H1 (cell line): ENCODE measurements around the gene EEPD1. TPM values are rescaled to one million over a fixed set of nuclear protein-coding genes. Genes with fewer than 3 reads are reported as not detected.

ENCODE experiments used
- CTCF ChIA-PET: fragments of 300-600 bp; sonication (Branson Sonifier 250); formaldehyde crosslinking; loops from one replicate; lab custom pipeline; 2021; ENCODE audit not compliant: partially characterized antibody; lab: Charles Lee
- POLR2A ChIA-PET: fragments of 300-600 bp; sonication (Branson Sonifier 250); formaldehyde crosslinking; loops from one replicate; lab custom pipeline; 2021; ENCODE audit warnings: inconsistent platforms; ENCODE audit not compliant: partially characterized antibody; lab: Charles Lee
- DNase-seq, 2 experiments: peaks; one replicate each; pipeline versions ENCODE4 v3.0.0 to v3.0.0-alpha.2; 2010 to 2022; ENCODE audit warnings: low spot score in 2 of 2, low read depth in 1 of 2, mixed read lengths in 1 of 2
- FAIRE-seq: peaks from 2 replicates; lab custom pipeline; 2011; peaks lifted over from hg19 to GRCh38; lab: Jason Lieb, UNC
- H2AFZ ChIP-seq: 2 replicates; pipeline ENCODE4 v1.8.1; 2012; ENCODE audit warnings: low read length, inconsistent platforms
- H2AK5ac ChIP-seq: 2 replicates; pipeline ENCODE4 v1.6.1; 2013; ENCODE audit warnings: low read depth, low read length
- H2BK120ac ChIP-seq: replicated peaks from 2 replicates; pipeline ENCODE3; 2013; ENCODE audit warnings: low read depth, low read length, inconsistent platforms
- H2BK12ac ChIP-seq: 2 replicates; pipeline ENCODE4 v1.6.1; 2013; ENCODE audit warnings: low read depth, low read length
- H2BK15ac ChIP-seq: 2 replicates; pipeline ENCODE4 v1.6.1; 2013; ENCODE audit warnings: low read length
- H2BK20ac ChIP-seq: 2 replicates; pipeline ENCODE4 v1.6.1; 2013; ENCODE audit warnings: low read length
- H2BK5ac ChIP-seq: 2 replicates; pipeline ENCODE4 v1.6.1; 2013; ENCODE audit warnings: low read depth, low read length
- H3K14ac ChIP-seq: 2 replicates; pipeline ENCODE4 v1.6.1; 2013; ENCODE audit warnings: inconsistent platforms; ENCODE audit not compliant: insufficient read length
- H3K18ac ChIP-seq: 2 replicates; pipeline ENCODE4 v1.6.1; 2013; ENCODE audit warnings: low read length; ENCODE audit errors: extremely low read depth
- H3K23ac ChIP-seq: 2 replicates; pipeline ENCODE4 v1.6.1; 2013; ENCODE audit warnings: inconsistent platforms; ENCODE audit not compliant: insufficient read length
- H3K23me2 ChIP-seq: 2 replicates; pipeline ENCODE4 v1.6.1; 2013; ENCODE audit warnings: low read depth, low read length
- H3K27ac ChIP-seq: 2 replicates; pipeline ENCODE4 v1.6.1; 2011; ENCODE audit warnings: low read depth, low read length, inconsistent platforms
- H3K27me3 ChIP-seq, 4 experiments: replicated peaks in 1 of 4; 1 replicate in 1 of 4; 2 replicates in 3 of 4; pipeline versions ENCODE4 v1.6.1 to v1.8.1; 2011 to 2013; ENCODE audit warnings: low read length in 3 of 4, mild to moderate bottlenecking in 3 of 4, inconsistent platforms in 2 of 4, mixed read lengths in 2 of 4, moderate library complexity in 1 of 4; ENCODE audit not compliant: control insufficient read depth in 3 of 4, insufficient read depth in 3 of 4; ENCODE audit errors: extremely low read depth in 1 of 4
- H3K36me3 ChIP-seq, 4 experiments: 2 replicates each; pipeline versions ENCODE4 v1.6.1 to v1.8.1; 2011 to 2013; ENCODE audit warnings: mild to moderate bottlenecking in 4 of 4, low read length in 3 of 4, moderate library complexity in 2 of 4, control low read depth in 1 of 4, inconsistent platforms in 1 of 4; ENCODE audit not compliant: insufficient read depth in 4 of 4, control insufficient read depth in 2 of 4
- H3K4ac ChIP-seq: replicated peaks from 2 replicates; pipeline ENCODE3; 2013; ENCODE audit warnings: low read length, low read depth, mixed read lengths, inconsistent platforms; ENCODE audit not compliant: insufficient read length
- H3K4me1 ChIP-seq, 4 experiments: replicated peaks in 1 of 4; 1 replicate in 1 of 4; 2 replicates in 3 of 4; pipeline versions ENCODE4 v1.6.1 to v1.8.1; 2011 to 2013; ENCODE audit warnings: low read length in 3 of 4, inconsistent platforms in 2 of 4, mixed read lengths in 1 of 4; ENCODE audit not compliant: insufficient read depth in 4 of 4, control insufficient read depth in 3 of 4
- H3K4me2 ChIP-seq, 2 experiments: 2 replicates each; pipeline versions ENCODE4 v1.6.1 to v1.8.1; 2011 to 2013; ENCODE audit warnings: low read depth in 2 of 2, low read length in 2 of 2, control low read depth in 1 of 2, inconsistent platforms in 1 of 2, mild to moderate bottlenecking in 1 of 2; ENCODE audit not compliant: insufficient read depth in 1 of 2
- H3K4me3 ChIP-seq, 4 experiments: fragments of 200-600, 300-600 bp in 1 of 4; sonication (generic), shearing (Covaris generic), sonication (Bioruptor Twin) in 1 of 4; 2 replicates each; pipeline versions ENCODE4 v1.5.1 to v1.8.1; 2011 to 2016; ENCODE audit warnings: low read length in 4 of 4, low read depth in 3 of 4, control low read depth in 2 of 4, inconsistent platforms in 2 of 4, mild to moderate bottlenecking in 2 of 4, mixed read lengths in 1 of 4, moderate library complexity in 1 of 4; ENCODE audit not compliant: insufficient read depth in 2 of 4; ENCODE audit errors: extremely low read depth in 1 of 4
- H3K56ac ChIP-seq: replicated peaks from 2 replicates; pipeline ENCODE3; 2013; ENCODE audit warnings: low read depth, mild to moderate bottlenecking, mixed read lengths, low read length, inconsistent platforms; ENCODE audit not compliant: insufficient read length
- H3K79me1 ChIP-seq: 2 replicates; pipeline ENCODE4 v1.6.1; 2013; ENCODE audit warnings: low read depth, low read length, control low read depth
- H3K79me2 ChIP-seq, 2 experiments: 2 replicates each; pipeline versions ENCODE4 v1.6.1 to v1.8.1; 2012 to 2013; ENCODE audit warnings: low read length in 2 of 2, mild to moderate bottlenecking in 2 of 2, inconsistent platforms in 1 of 2; ENCODE audit not compliant: insufficient read depth in 2 of 2, control insufficient read depth in 1 of 2
- H3K9ac ChIP-seq, 4 experiments: replicated peaks in 1 of 4; 1 replicate in 1 of 4; 2 replicates in 3 of 4; pipeline versions ENCODE4 v1.6.1 to v1.8.1; 2011 to 2013; ENCODE audit warnings: low read depth in 3 of 4, low read length in 3 of 4, control low read depth in 2 of 4, mild to moderate bottlenecking in 2 of 4, moderate library complexity in 2 of 4, inconsistent platforms in 1 of 4; ENCODE audit errors: extremely low read depth in 1 of 4
- H3K9me3 ChIP-seq, 2 experiments: 2 replicates each; pipeline versions ENCODE4 v1.6.1 to v1.8.1; 2012 to 2013; ENCODE audit warnings: mild to moderate bottlenecking in 2 of 2, moderate library complexity in 2 of 2, control low read depth in 1 of 2, inconsistent platforms in 1 of 2, low read depth in 1 of 2, low read length in 1 of 2, mixed read lengths in 1 of 2; ENCODE audit not compliant: insufficient read depth in 2 of 2
- H4K20me1 ChIP-seq, 2 experiments: replicated peaks in 1 of 2; 2 replicates each; pipeline versions ENCODE3 to v1.8.1; 2011 to 2013; ENCODE audit warnings: inconsistent platforms in 2 of 2, low read length in 2 of 2, mild to moderate bottlenecking in 1 of 2; ENCODE audit not compliant: insufficient read depth in 2 of 2, control insufficient read depth in 1 of 2
- H4K5ac ChIP-seq: 2 replicates; pipeline ENCODE4 v1.6.1; 2013; ENCODE audit warnings: low read length, low read depth, mixed read lengths, inconsistent platforms; ENCODE audit not compliant: insufficient read length
- H4K8ac ChIP-seq: 2 replicates; pipeline ENCODE4 v1.8.0; 2013; ENCODE audit warnings: mild to moderate bottlenecking, moderate library complexity, low read length, inconsistent platforms; ENCODE audit not compliant: insufficient read depth; ENCODE audit errors: extremely low read depth
- H4K91ac ChIP-seq: replicated peaks from 2 replicates; pipeline ENCODE3; 2013; ENCODE audit warnings: low read length, mixed read lengths, inconsistent platforms; ENCODE audit not compliant: insufficient read length
- CEBPB ChIP-seq: IDR thresholded peaks from 2 replicates; pipeline ENCODE4 v1.6.1; 2012; ENCODE audit warnings: low read depth, low read length
- CHD1 ChIP-seq: IDR thresholded peaks from 2 replicates; pipeline ENCODE4 v1.6.1; 2012; ENCODE audit warnings: low read depth, low read length, improper control_type of control experiment
- EGR1 ChIP-seq: IDR thresholded peaks from 2 replicates; pipeline ENCODE4 v1.6.1; 2011; ENCODE audit warnings: low read depth, low read length, borderline replicate concordance
- FOSL1 ChIP-seq: IDR thresholded peaks from 2 replicates; pipeline ENCODE4 v1.6.1; 2011; ENCODE audit warnings: mild to moderate bottlenecking, low read depth, low read length, moderate library complexity; ENCODE audit not compliant: insufficient read depth
- KDM5A ChIP-seq: fragments of 200-600 bp; IDR thresholded peaks from 2 replicates; pipeline ENCODE4 v1.7.1; 2012; ENCODE audit warnings: mild to moderate bottlenecking, low read length, inconsistent platforms, mixed read lengths
- NANOG ChIP-seq: IDR thresholded peaks from 2 replicates; pipeline ENCODE4 v1.6.1; 2011; ENCODE audit warnings: low read length, low read depth, mild to moderate bottlenecking, inconsistent platforms; ENCODE audit not compliant: insufficient read depth, poor library complexity, severe bottlenecking
- NRF1 ChIP-seq: IDR thresholded peaks from 2 replicates; pipeline ENCODE4 v1.6.1; 2011; ENCODE audit warnings: mild to moderate bottlenecking, low read depth, low read length, improper control_type of control experiment
- RAD21 ChIP-seq, 2 experiments: IDR thresholded peaks in 1 of 2; conservative IDR thresholded peaks in 1 of 2; 2 replicates each; pipeline ENCODE4 v1.6.1; 2011; ENCODE audit warnings: low read depth in 2 of 2, low read length in 2 of 2, improper control_type of control experiment in 1 of 2, inconsistent platforms in 1 of 2, mild to moderate bottlenecking in 1 of 2, moderate library complexity in 1 of 2
- SIX5 ChIP-seq: IDR thresholded peaks from 2 replicates; pipeline ENCODE4 v1.6.1; 2011; ENCODE audit warnings: mild to moderate bottlenecking, low read depth, low read length
- SUZ12 ChIP-seq: fragments of 200-600 bp; sonication (generic); IDR thresholded peaks from 2 replicates; pipeline ENCODE4 v1.6.1; 2012; ENCODE audit warnings: mild to moderate bottlenecking, inconsistent platforms, low read length, moderate library complexity, mixed read lengths
- WGBS, 2 experiments: shearing (Covaris generic) in 1 of 2; methylation state at CpG; one replicate each; pipeline versions ENCODE4 v1.1.6 to v1.1.7; 2013 to 2015; ENCODE audit warnings: low lambda C conversion rate in 2 of 2, mixed read lengths in 2 of 2, inconsistent platforms in 1 of 2, low coverage in 1 of 2, missing lambda C conversion rate in 1 of 2; ENCODE audit not compliant: insufficient replicate concordance in 2 of 2, insufficient coverage in 1 of 2, insufficient read length in 1 of 2; ENCODE audit errors: extremely low coverage in 1 of 2, missing lambda C conversion rate in 1 of 2; 5-methylcytosine and 5-hydroxymethylcytosine counted together
- polyA plus RNA-seq, 7 experiments: library from polyadenylated mRNA; depleted of rRNA in 3 of 7; stranded (reverse) in 5 of 7; unstranded in 2 of 7; fragments of >200 nt in 5 of 7; fragments of 200-250 nt in 2 of 7; gene quantifications; 1 replicate in 5 of 7; 2 replicates in 1 of 7; 4 replicates in 1 of 7; pipeline versions ENCODE4 v1.2.1 to v1.2.3, GENCODE V29; 2011 to 2013; ENCODE audit warnings: missing spikeins in 2 of 7, mixed read lengths in 2 of 7
- total RNA-seq: library from RNA; stranded (reverse); fragmentation: NEBNext Ultra II Directional; extraction: Animal tissue kit (Norgen Biotek cat#: 25700); gene quantifications from 2 replicates; pipeline ENCODE4 v1.2.1, GENCODE V29; 2021
- TF ChIP-seq, protein P1 (sequence below): IDR thresholded peaks from 2 replicates; pipeline ENCODE4 v1.6.1; 2012; ENCODE audit warnings: inconsistent platforms

Gene EEPD1
- total and polyA plus RNA-seq, 2 of the 8 experiments (the other 6 are each of a cell fraction or from before 2014, with no cell fraction given) = 3.1 to 7.8 TPM

- FAIRE-seq = no peak
- CTCF ChIA-PET = interaction anchor here (0.6 kb wide), 1 partner anchor 160 kb away, joined by 3 read pairs; no protein-coding TSS in a partner anchor
- H3K9ac ChIP-seq = no peak overlapping the region
These were observed 39.8 kb downstream of the EEPD1 start for GRCh38 chr7:36192877-36193276.

More at GRCh38 chr7:36192877-36193276, 39.8 kb downstream of the EEPD1 start:
- no peaks in the 10 kb centered on the region for H3K23me2 ChIP-seq
- H2AFZ ChIP-seq = no peak overlapping the region
- no peak overlapping the region for H3K18ac ChIP-seq
- H3K4me2 ChIP-seq = no peak overlapping the region
- H3K56ac ChIP-seq = no peak overlapping the region
- no peak overlapping the region for H2BK12ac ChIP-seq
- H2BK20ac ChIP-seq = no peak overlapping the region
- H3K4me3 ChIP-seq = no peak overlapping the region
- no peak overlapping the region for H4K5ac ChIP-seq
- H3K14ac ChIP-seq = no peak overlapping the region
- no peak overlapping the region for H2AK5ac ChIP-seq
- H3K4me1 ChIP-seq = no peaks in the 10 kb centered on the region; a peak in 1 of 7 replicates
- H3K27ac ChIP-seq = no peak overlapping the region
- no peak overlapping the region for H2BK15ac ChIP-seq
- H2BK5ac ChIP-seq = no peak overlapping the region
- no peak overlapping the region for H3K23ac ChIP-seq
- no peaks in the 10 kb centered on the region for H3K27me3 ChIP-seq
- no peaks in the 10 kb centered on the region for H3K36me3 ChIP-seq
- no peak overlapping the region for H4K91ac ChIP-seq
- no peaks in the 10 kb centered on the region for H3K79me2 ChIP-seq
- WGBS, 2 experiments = 98% methylated on average over 7 of the region's 7 CpGs; no CpG with 5 or more reads in 1 of the 2 experiments
- peaks cover 7% of the 10 kb centered on the region in 2 experiments; a peak in 2 of 4 replicates for H3K9me3 ChIP-seq
- H4K20me1 ChIP-seq = no peaks in the 10 kb centered on the region
- no peak overlapping the region; the same call in 1 of the 2 replicates for H4K8ac ChIP-seq
- no peaks in the 10 kb centered on the region for H3K79me1 ChIP-seq
- TF ChIP-seq CHD1 (no peak), FOSL1 (no peak), SIX5 (no peak), NRF1 (no peak), SUZ12 (no peak), KDM5A (no peak), EGR1 (no peak), CEBPB (no peak), NANOG (no peak), RAD21 (IDR thresholded peaks at IDR 0.05 in 1 of 2, conservative IDR thresholded peaks at IDR 0.05 in 1 of 2; ENCODE audit: low read depth in 2 of 2, low read length in 2 of 2) (no peak)
- TF ChIP-seq, protein P1, sequence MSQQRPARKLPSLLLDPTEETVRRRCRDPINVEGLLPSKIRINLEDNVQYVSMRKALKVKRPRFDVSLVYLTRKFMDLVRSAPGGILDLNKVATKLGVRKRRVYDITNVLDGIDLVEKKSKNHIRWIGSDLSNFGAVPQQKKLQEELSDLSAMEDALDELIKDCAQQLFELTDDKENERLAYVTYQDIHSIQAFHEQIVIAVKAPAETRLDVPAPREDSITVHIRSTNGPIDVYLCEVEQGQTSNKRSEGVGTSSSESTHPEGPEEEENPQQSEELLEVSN = no peak
- no peak for DNase-seq
- H2BK120ac ChIP-seq = no peak overlapping the region
- no peak overlapping the region for H3K4ac ChIP-seq
- POLR2A ChIA-PET = no interaction called here
